NCI-H1930 (cell line): ENCODE measurements around the gene PCDHB5.
"Not testable (repeated sequence)": the region's sequence is repeated elsewhere in the genome, so short reads cannot be mapped to it uniquely, and the experiment has no call there.

Experiments used
- DNase-seq, 2 experiments: peaks; one replicate each; lab custom pipeline; 2025; lab: John Stamatoyannopoulos, UW

PCDHB5 gene

DNA sequence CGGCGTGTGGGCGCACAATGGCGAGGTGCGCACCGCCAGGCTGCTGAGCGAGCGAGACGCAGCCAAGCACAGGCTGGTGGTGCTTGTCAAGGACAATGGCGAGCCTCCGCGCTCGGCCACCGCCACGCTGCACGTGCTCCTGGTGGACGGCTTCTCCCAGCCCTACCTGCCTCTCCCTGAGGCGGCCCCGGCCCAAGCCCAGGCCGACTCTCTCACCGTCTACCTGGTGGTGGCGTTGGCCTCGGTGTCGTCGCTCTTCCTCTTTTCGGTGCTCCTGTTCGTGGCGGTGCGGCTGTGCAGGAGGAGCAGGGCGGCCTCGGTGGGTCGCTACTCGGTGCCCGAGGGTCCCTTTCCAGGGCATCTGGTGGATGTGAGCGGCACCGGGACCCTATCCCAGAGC, 17.1 kb downstream of the PCDHB5 start:
- DNase-seq, result not testable (repeated sequence)

GRCh38 chr5:141155540-141156374, 20.8 kb downstream of the PCDHB5 start:
- no peak for DNase-seq

GRCh38 chr5:141157356-141157755, 22.4 kb downstream of the PCDHB5 start:
- not testable (repeated sequence) for DNase-seq

DNA sequence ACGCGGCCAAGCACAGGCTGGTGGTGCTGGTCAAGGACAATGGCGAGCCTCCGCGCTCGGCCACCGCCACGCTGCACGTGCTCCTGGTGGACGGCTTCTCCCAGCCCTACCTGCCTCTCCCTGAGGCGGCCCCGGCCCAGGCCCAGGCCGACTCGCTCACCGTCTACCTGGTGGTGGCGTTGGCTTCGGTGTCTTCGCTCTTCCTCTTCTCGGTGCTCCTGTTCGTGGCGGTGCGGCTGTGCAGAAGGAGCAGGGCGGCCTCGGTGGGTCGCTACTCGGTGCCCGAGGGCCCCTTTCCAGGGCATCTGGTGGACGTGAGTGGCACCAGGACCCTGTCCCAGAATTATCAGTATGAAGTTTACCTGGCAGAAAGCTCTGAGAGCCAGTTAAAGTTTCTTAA, 22.9 kb downstream of the PCDHB5 start:
- not testable (repeated sequence) for DNase-seq

- DNase-seq, result peak in 1 of 2 experiments; percentile 6
Measured at GRCh38 chr5:141172381-141173204, 37.6 kb downstream of the PCDHB5 start, which contains the start of gene PCDHB7. Gene PCDHB7 (plus strand): TSS chr5:141172644. CDS start chr5:141172836, 192 bp downstream.

GRCh38 chr5:141174291-141175104, 39.5 kb downstream of the PCDHB5 start:
- DNase-seq, result not testable (repeated sequence)

DNA sequence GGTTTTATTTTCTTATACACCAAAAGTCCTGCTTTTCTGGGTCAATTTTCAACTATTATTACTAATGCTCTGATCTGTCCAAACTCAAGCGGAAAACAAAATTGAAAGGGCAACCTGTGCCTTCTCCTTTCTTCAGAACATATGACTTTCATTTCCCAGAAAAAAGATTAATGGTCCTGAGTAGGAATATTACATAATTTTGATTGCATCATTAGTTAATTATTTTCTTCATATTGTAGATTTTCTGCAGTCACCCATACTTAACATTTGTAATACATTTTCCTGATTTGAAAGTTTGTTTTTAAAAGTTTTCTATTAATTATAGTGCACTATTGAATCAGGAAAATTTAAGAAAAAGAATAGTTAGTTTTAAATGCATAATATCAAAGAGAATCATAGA, 40.9 kb downstream of the PCDHB5 start:
- DNase-seq, result no peak

- DNase-seq, result peak; percentile 19 to 47
Measured at GRCh38 chr5:141177577-141178191, 42.7 kb downstream of the PCDHB5 start, which contains the start of gene PCDHB8. Gene PCDHB8 (plus strand): TSS chr5:141177790. CDS start chr5:141178035, 245 bp downstream.

DNA sequence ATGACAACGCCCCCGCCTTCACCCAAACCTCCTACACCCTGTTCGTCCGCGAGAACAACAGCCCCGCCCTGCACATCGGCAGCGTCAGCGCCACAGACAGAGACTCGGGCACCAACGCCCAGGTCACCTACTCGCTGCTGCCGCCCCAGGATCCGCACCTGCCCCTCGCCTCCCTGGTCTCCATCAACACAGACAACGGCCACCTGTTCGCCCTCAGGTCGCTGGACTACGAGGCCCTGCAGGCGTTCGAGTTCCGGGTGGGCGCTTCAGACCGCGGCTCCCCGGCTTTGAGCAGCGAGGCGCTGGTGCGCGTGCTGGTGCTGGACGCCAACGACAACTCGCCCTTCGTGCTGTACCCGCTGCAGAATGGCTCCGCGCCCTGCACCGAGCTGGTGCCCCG, 44.4 kb downstream of the PCDHB5 start:
- DNase-seq, result not testable (repeated sequence)

GRCh38 chr5:141179876-141180275, 44.9 kb downstream of the PCDHB5 start:
- DNase-seq, result not testable (repeated sequence)

- no peak for DNase-seq
Measured at GRCh38 chr5:141180313-141180712, 45.3 kb downstream of the PCDHB5 start.

GRCh38 chr5:141182248-141182647, 47.2 kb downstream of the PCDHB5 start, which contains the start of gene PCDHB16:
Gene PCDHB16 (plus strand): TSS chr5:141182387. CDS start chr5:141182560, 173 bp downstream.
- DNase-seq, result no peak

GRCh38 chr5:141184117-141184855, 49.3 kb downstream of the PCDHB5 start:
- not testable (repeated sequence) for DNase-seq

DNA sequence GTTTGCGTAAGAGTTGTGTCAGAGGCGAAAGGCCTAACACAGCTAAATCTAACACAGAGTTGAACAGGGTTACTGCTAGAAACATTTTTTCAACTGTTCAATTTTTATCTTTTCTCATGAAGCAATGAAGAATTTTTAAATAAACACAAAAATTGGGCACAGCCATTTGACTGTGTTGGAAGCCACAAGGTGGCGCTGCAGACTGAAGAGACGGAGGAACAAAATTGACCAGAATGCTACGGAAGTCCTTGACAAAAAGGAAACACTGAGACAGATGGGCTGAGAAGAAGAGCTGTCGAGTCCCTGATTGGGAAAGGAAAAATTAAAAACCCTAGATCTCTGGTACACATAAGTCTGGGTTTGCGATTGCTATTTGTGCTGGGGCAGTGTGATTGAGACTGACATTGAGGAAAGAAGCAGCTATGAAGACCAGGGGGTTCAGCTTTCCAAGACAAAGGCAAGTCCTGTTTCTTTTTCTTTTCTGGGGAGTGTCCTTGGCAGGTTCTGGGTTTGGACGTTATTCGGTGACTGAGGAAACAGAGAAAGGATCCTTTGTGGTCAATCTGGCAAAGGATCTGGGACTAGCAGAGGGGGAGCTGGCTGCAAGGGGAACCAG, 52.0 kb downstream of the PCDHB5 start, which contains the start of gene PCDHB9:
Gene PCDHB9 (plus strand): TSS at position 265 of the 616 bp plus-strand sequence. CDS start 158 bp downstream, at position 423.
- DNase-seq, result peak; percentile 2 to 23
